K562 (cell line): ENCODE results near the gene MAN2B1. TPM values are rescaled to one million over a fixed set of nuclear protein-coding genes. Genes with fewer than 3 reads are reported as not detected.

Experiments used
- CBX3 ChIP-seq, 2 experiments: IDR thresholded peaks; 1 replicate in 1 of 2; 2 replicates in 1 of 2; pipeline ENCODE4 v1.6.1; 2012; ENCODE audit warnings: inconsistent platforms in 2 of 2, low read length in 2 of 2, borderline replicate concordance in 1 of 2, control low read depth in 1 of 2
- DPF2 ChIP-seq: fragments of 450-650 bp; IDR thresholded peaks from 2 replicates; pipeline ENCODE4 v1.6.1; 2016
- E2F4 ChIP-seq: sonication (generic); formaldehyde crosslinking; IDR thresholded peaks from 2 replicates; pipeline ENCODE4 v1.8.0; 2022; ENCODE audit warnings: mild to moderate bottlenecking, low read depth, missing genetic modification reagents
- ESRRA ChIP-seq: fragments of 450-650 bp; IDR thresholded peaks from 2 replicates; pipeline ENCODE4 v1.6.1; 2014; ENCODE audit warnings: low read depth, mild to moderate bottlenecking, moderate library complexity, borderline replicate concordance
- GTF3C2 ChIP-seq: IDR thresholded peaks from 3 replicates; pipeline ENCODE4 v1.6.1; 2011; ENCODE audit warnings: borderline replicate concordance, mild to moderate bottlenecking, moderate library complexity; ENCODE audit not compliant: insufficient read length; ENCODE audit errors: extremely low read depth
- MAX ChIP-seq: sonication (generic); formaldehyde crosslinking; IDR thresholded peaks from 2 replicates; pipeline ENCODE4 v1.9.0; 2022; ENCODE audit warnings: mild to moderate bottlenecking, missing genetic modification reagents
- RB1 ChIP-seq: fragments of 450-650 bp; IDR thresholded peaks from 2 replicates; pipeline ENCODE4 v1.6.1; 2017; ENCODE audit warnings: low read depth, mild to moderate bottlenecking
- RCOR1 ChIP-seq, 2 experiments: IDR thresholded peaks; 2 replicates each; pipeline ENCODE4 v1.6.1; 2012; ENCODE audit warnings: low read depth in 2 of 2, low read length in 2 of 2, borderline replicate concordance in 1 of 2, improper control_type of control experiment in 1 of 2
- TBP ChIP-seq: optimal IDR thresholded peaks from 2 replicates; pipeline ENCODE3; 2011; ENCODE audit warnings: low read depth, low read length, improper control_type of control experiment
- TEAD1 ChIP-seq, 2 experiments: fragments of 450-650 bp in 1 of 2; sonication (generic) in 1 of 2; formaldehyde crosslinking; IDR thresholded peaks; 2 replicates each; pipeline versions ENCODE4 v1.4.0 to v1.8.0; 2020 to 2022; ENCODE audit warnings: mild to moderate bottlenecking in 2 of 2, missing genetic modification reagents in 1 of 2
- TRIM25 ChIP-seq: fragments of 450-650 bp; IDR thresholded peaks from 2 replicates; pipeline ENCODE4 v1.7.0; 2016; ENCODE audit warnings: borderline replicate concordance
- XRCC5 ChIP-seq: fragments of 200-400 bp; formaldehyde crosslinking; IDR thresholded peaks from 2 replicates; pipeline ENCODE4 v1.6.1; 2017; ENCODE audit warnings: low read depth, mild to moderate bottlenecking, low read length
- ZSCAN29 ChIP-seq: fragments of 450-650 bp; IDR thresholded peaks from 2 replicates; pipeline ENCODE4 v1.6.1; 2017
- polyA plus RNA-seq, 8 experiments: library from polyadenylated mRNA; depleted of rRNA in 4 of 8; stranded (reverse) in 5 of 8; unstranded in 3 of 8; fragments of >200 nt; fragmentation: Nextera tagmentation in 2 of 8; fragmentation: Illumina TruSeq in 1 of 8; extraction: Ambion mirVana in 2 of 8; extraction: Trizol in 1 of 8; gene quantifications; 2 replicates each; pipeline versions ENCODE4 v1.2.1 to v1.2.3, GENCODE V29; 2011 to 2014; ENCODE audit warnings: inconsistent platforms in 1 of 8, missing spikeins in 1 of 8
- total RNA-seq, 7 experiments: library from RNA; depleted of rRNA in 6 of 7; stranded (reverse); fragments of >200 nt in 6 of 7; fragmentation: Illumina TruSeq in 2 of 7; extraction: Trizol in 2 of 7; gene quantifications; 2 replicates each; pipeline versions ENCODE4 v1.2.1 to v1.2.3, GENCODE V29; 2011 to 2021; ENCODE audit warnings: low replicate concordance in 1 of 7
- TF ChIP-seq, protein P1 (sequence below): sonication (generic); formaldehyde crosslinking; IDR thresholded peaks from 2 replicates; pipeline ENCODE4 v1.8.0; 2022; ENCODE audit warnings: missing genetic modification reagents, mild to moderate bottlenecking, moderate library complexity, borderline replicate concordance
- TF ChIP-seq, protein P2 (sequence below): fragments of 450-650 bp; IDR thresholded peaks from 2 replicates; pipeline ENCODE4 v1.6.1; 2014; ENCODE audit warnings: low read depth, mild to moderate bottlenecking, moderate library complexity, borderline replicate concordance
- TF ChIP-seq, protein P3 (sequence below): fragments of 250-450 bp; sonication (Bioruptor Pico); IDR thresholded peaks from 2 replicates; pipeline ENCODE4 v1.4.0; 2020

The MAN2B1 gene
- total and polyA plus RNA-seq, 9 of the 15 experiments (the other 6 are each of a cell fraction or from before 2014, with no cell fraction given): 0.59 to 33.8 (median 11.4) TPM

- 0 out of 2 replicates have a peak, but pooled peaks have one; percentile 51 for TF ChIP-seq E2F4 (CRISPR knock-in tag)
- peak in 1 of 2 experiments; percentile 62; a peak in 1 of 3 replicates for TF ChIP-seq CBX3 (IDR thresholded peaks at IDR 0.05; ENCODE audit: borderline replicate concordance in 1 of 2, low read length in 2 of 2)
- TF ChIP-seq GTF3C2: peak; percentile 40
- no peak for TF ChIP-seq TRIM25
- TF ChIP-seq RCOR1 (IDR thresholded peaks at IDR 0.05; ENCODE audit: borderline replicate concordance in 1 of 2, low read depth in 2 of 2, low read length in 2 of 2): peak in 1 of 2 experiments; percentile 48; a peak in 1 of 4 replicates
- peak; percentile 84 for TF ChIP-seq ZSCAN29
- TF ChIP-seq, protein P1, sequence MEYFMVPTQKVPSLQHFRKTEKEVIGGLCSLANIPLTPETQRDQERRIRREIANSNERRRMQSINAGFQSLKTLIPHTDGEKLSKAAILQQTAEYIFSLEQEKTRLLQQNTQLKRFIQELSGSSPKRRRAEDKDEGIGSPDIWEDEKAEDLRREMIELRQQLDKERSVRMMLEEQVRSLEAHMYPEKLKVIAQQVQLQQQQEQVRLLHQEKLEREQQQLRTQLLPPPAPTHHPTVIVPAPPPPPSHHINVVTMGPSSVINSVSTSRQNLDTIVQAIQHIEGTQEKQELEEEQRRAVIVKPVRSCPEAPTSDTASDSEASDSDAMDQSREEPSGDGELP (CRISPR knock-in tag): peak; percentile 58; the same call in 1 of the 2 replicates
- TF ChIP-seq DPF2: peak; percentile 33; the same call in 1 of the 2 replicates
- peak in 1 of 2 experiments; percentile 80; a peak in 1 of 4 replicates for TF ChIP-seq TEAD1 (CRISPR knock-in tag; IDR thresholded peaks at IDR 0.05)
- TF ChIP-seq, protein P2, sequence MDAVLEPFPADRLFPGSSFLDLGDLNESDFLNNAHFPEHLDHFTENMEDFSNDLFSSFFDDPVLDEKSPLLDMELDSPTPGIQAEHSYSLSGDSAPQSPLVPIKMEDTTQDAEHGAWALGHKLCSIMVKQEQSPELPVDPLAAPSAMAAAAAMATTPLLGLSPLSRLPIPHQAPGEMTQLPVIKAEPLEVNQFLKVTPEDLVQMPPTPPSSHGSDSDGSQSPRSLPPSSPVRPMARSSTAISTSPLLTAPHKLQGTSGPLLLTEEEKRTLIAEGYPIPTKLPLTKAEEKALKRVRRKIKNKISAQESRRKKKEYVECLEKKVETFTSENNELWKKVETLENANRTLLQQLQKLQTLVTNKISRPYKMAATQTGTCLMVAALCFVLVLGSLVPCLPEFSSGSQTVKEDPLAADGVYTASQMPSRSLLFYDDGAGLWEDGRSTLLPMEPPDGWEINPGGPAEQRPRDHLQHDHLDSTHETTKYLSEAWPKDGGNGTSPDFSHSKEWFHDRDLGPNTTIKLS: peak; percentile 68; the same call in 1 of the 2 replicates
- TF ChIP-seq MAX (CRISPR knock-in tag): peak; percentile 94
- TF ChIP-seq, protein P3, sequence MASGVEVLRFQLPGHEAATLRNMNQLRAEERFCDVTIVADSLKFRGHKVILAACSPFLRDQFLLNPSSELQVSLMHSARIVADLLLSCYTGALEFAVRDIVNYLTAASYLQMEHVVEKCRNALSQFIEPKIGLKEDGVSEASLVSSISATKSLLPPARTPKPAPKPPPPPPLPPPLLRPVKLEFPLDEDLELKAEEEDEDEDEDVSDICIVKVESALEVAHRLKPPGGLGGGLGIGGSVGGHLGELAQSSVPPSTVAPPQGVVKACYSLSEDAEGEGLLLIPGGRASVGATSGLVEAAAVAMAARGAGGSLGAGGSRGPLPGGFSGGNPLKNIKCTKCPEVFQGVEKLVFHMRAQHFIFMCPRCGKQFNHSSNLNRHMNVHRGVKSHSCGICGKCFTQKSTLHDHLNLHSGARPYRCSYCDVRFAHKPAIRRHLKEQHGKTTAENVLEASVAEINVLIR (CRISPR knock-in tag): no peak
- TF ChIP-seq ESRRA: peak; percentile 81; the same call in 1 of the 2 replicates
- TF ChIP-seq TBP: peak; percentile 99
- peak; percentile 69; the same call in 1 of the 2 replicates for TF ChIP-seq XRCC5
- TF ChIP-seq RB1: peak; percentile 55; the same call in 1 of the 2 replicates
These were observed 26.5 kb downstream of the MAN2B1 start (continued) for GRCh38 chr19:12639901-12640613.
